ENCODE measurements around the gene GPR171. TPM values are rescaled to one million over a fixed set of nuclear protein-coding genes. Genes with fewer than 3 reads are reported as not detected.

The GPR171 gene
- total and polyA plus RNA-seq, 2 of the 13 experiments (the other 11 are each of a cell fraction or from before 2014, with no cell fraction given), result not detected

DNA sequence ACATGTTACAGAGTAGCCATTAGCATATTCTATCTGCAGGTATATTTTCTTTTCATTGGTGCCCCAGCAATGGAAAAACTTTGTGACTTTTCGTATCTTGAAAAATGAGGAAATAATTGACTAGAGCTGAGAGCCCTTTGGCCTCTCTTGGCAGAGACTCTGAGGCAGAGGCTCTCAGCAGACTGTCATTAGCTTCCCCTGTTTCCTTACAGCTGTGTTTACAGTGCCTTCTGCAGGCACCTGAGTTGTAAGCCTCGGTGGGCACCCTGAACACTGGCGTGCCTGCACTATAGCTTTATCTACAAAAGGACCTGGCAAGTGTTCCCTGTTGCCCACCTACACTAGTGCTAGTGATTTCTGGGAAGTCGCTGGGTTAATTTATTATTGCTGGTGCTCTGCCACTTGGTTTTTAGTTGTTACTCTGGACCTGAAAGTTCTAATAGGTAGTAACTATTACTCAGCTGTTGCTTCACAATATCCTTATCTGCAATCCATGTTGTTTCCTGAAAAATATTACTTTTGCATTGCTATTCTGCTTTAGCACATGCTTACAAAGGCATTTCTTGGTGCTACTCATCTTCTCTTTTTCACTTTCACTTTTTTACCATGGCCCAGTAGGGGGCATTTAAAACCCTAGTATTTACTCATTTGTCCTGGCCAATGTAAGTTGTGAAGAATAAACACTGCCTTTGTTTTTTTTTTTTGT, 7.8 kb upstream of the GPR171 start (continued):
- TF ChIP-seq, protein P1, sequence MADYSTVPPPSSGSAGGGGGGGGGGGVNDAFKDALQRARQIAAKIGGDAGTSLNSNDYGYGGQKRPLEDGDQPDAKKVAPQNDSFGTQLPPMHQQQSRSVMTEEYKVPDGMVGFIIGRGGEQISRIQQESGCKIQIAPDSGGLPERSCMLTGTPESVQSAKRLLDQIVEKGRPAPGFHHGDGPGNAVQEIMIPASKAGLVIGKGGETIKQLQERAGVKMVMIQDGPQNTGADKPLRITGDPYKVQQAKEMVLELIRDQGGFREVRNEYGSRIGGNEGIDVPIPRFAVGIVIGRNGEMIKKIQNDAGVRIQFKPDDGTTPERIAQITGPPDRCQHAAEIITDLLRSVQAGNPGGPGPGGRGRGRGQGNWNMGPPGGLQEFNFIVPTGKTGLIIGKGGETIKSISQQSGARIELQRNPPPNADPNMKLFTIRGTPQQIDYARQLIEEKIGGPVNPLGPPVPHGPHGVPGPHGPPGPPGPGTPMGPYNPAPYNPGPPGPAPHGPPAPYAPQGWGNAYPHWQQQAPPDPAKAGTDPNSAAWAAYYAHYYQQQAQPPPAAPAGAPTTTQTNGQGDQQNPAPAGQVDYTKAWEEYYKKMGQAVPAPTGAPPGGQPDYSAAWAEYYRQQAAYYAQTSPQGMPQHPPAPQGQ (CRISPR knock-in tag; IDR thresholded peaks at IDR 0.05; ENCODE audit: borderline replicate concordance), result no peak
- TF ChIP-seq HDAC2 (CRISPR knock-in tag; IDR thresholded peaks at IDR 0.05) (peak; percentile 56; the same call in 1 of the 2 replicates), TEAD3 (CRISPR knock-in tag; optimal IDR thresholded peaks at IDR 0.05; ENCODE audit: borderline replicate concordance) (peak; percentile 29), SALL1 (CRISPR knock-in tag; IDR thresholded peaks at IDR 0.05) (peak; percentile 59), GATAD2A (CRISPR knock-in tag; IDR thresholded peaks at IDR 0.05) (0 out of 2 replicates have a peak, but pooled peaks have one; percentile 18), PHF21A (CRISPR knock-in tag; IDR thresholded peaks at IDR 0.05) (no peak; the same call in 1 of the 2 replicates), HOXA3 (CRISPR knock-in tag; IDR thresholded peaks at IDR 0.05) (peak; percentile 25; the same call in 1 of the 2 replicates), CCDC6 (CRISPR knock-in tag; IDR thresholded peaks at IDR 0.05) (no peak), POGZ (CRISPR knock-in tag; IDR thresholded peaks at IDR 0.05) (peak; percentile 65), ZNF644 (CRISPR knock-in tag; IDR thresholded peaks at IDR 0.05; ENCODE audit: low read depth) (0 out of 2 replicates have a peak, but pooled peaks have one; percentile 30), MIER2 (CRISPR knock-in tag; IDR thresholded peaks at IDR 0.05) (no peak), GFI1 (CRISPR knock-in tag; IDR thresholded peaks at IDR 0.05; ENCODE audit: borderline replicate concordance) (no peak), U2AF2 (IDR thresholded peaks at IDR 0.05; ENCODE audit: low read depth, low read length) (no peak), FOXP1 (IDR thresholded peaks at IDR 0.05) (0 out of 2 replicates have a peak, but pooled peaks have one; percentile 8), FOXP1 (CRISPR knock-in tag; IDR thresholded peaks at IDR 0.05) (0 out of 2 replicates have a peak, but pooled peaks have one; percentile 9), ELF3 (CRISPR knock-in tag; IDR thresholded peaks at IDR 0.05) (peak; percentile 76), FOXK1 (CRISPR knock-in tag; IDR thresholded peaks at IDR 0.05; ENCODE audit: borderline replicate concordance, low read depth) (peak; percentile 49; the same call in 1 of the 2 replicates), KLF13 (CRISPR knock-in tag; IDR thresholded peaks at IDR 0.05) (no peak), ZNF761 (CRISPR knock-in tag; conservative IDR thresholded peaks at IDR 0.05) (no peak), SPEN (CRISPR knock-in tag; IDR thresholded peaks at IDR 0.05; ENCODE audit: low read depth) (no peak), SMAD1 (CRISPR knock-in tag; IDR thresholded peaks at IDR 0.05; ENCODE audit: borderline replicate concordance, low read depth) (no peak), ZNF33A (CRISPR knock-in tag; IDR thresholded peaks at IDR 0.05; ENCODE audit: borderline replicate concordance) (0 out of 2 replicates have a peak, but pooled peaks have one; percentile 32)
- TF ChIP-seq, protein P2, sequence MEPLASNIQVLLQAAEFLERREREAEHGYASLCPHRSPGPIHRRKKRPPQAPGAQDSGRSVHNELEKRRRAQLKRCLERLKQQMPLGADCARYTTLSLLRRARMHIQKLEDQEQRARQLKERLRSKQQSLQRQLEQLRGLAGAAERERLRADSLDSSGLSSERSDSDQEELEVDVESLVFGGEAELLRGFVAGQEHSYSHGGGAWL (CRISPR knock-in tag; IDR thresholded peaks at IDR 0.05), result no peak
- TF ChIP-seq, protein P3, sequence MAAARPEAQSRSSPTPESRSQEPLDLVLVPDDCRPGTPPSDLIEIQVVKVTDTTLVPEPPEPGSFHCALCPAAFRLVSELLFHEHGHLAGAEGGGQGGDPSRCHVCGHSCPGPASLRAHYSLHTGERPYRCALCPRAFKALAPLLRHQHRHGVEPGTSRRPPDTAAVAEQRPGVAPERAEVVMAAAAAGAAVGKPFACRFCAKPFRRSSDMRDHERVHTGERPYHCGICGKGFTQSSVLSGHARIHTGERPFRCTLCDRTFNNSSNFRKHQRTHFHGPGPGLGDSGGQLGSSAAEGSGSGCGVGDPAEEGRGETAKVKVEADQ (CRISPR knock-in tag; IDR thresholded peaks at IDR 0.05; ENCODE audit: borderline replicate concordance), result no peak
- TF ChIP-seq, protein P4, sequence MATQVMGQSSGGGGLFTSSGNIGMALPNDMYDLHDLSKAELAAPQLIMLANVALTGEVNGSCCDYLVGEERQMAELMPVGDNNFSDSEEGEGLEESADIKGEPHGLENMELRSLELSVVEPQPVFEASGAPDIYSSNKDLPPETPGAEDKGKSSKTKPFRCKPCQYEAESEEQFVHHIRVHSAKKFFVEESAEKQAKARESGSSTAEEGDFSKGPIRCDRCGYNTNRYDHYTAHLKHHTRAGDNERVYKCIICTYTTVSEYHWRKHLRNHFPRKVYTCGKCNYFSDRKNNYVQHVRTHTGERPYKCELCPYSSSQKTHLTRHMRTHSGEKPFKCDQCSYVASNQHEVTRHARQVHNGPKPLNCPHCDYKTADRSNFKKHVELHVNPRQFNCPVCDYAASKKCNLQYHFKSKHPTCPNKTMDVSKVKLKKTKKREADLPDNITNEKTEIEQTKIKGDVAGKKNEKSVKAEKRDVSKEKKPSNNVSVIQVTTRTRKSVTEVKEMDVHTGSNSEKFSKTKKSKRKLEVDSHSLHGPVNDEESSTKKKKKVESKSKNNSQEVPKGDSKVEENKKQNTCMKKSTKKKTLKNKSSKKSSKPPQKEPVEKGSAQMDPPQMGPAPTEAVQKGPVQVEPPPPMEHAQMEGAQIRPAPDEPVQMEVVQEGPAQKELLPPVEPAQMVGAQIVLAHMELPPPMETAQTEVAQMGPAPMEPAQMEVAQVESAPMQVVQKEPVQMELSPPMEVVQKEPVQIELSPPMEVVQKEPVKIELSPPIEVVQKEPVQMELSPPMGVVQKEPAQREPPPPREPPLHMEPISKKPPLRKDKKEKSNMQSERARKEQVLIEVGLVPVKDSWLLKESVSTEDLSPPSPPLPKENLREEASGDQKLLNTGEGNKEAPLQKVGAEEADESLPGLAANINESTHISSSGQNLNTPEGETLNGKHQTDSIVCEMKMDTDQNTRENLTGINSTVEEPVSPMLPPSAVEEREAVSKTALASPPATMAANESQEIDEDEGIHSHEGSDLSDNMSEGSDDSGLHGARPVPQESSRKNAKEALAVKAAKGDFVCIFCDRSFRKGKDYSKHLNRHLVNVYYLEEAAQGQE (IDR thresholded peaks at IDR 0.05; ENCODE audit: borderline replicate concordance in 1 of 2, low read depth in 1 of 2, low read length in 2 of 2), result no peak

Data from HepG2 (cell line).